Neural progenitor cell (in vitro differentiated cells): ENCODE data around the gene OPCML.

Source experiments
- EZH2phosphoT487 ChIP-seq: fragments of 200-600 bp; sonication (generic); IDR thresholded peaks from 2 replicates; pipeline ENCODE4 v1.6.1; 2017; ENCODE audit warnings: antibody characterized with exemption
- TF ChIP-seq, protein P1 (sequence below): fragments of 200-600 bp; sonication (generic); IDR thresholded peaks from 2 replicates; pipeline ENCODE4 v1.5.1; 2017; ENCODE audit warnings: antibody characterized with exemption, mild to moderate bottlenecking

DNA sequence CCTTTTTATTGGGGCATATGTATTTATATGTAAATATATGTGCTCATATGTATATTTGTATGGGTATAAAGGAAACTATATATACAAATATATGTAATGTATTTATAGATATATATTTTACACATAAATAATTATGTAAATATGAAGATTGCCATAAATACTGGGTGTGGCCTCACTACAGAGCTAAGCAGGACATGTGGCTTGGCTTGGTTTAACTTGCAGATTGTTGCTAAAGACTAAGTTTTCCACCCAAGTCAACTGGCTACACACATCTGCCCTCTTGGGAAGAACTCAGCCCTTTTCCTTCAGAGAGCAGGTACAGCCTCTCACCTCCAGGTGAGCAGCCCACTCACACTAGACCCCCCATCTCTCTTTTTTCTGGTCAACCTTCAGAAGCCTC lies 315.5 kb downstream of the OPCML start:
- TF ChIP-seq, protein P1, sequence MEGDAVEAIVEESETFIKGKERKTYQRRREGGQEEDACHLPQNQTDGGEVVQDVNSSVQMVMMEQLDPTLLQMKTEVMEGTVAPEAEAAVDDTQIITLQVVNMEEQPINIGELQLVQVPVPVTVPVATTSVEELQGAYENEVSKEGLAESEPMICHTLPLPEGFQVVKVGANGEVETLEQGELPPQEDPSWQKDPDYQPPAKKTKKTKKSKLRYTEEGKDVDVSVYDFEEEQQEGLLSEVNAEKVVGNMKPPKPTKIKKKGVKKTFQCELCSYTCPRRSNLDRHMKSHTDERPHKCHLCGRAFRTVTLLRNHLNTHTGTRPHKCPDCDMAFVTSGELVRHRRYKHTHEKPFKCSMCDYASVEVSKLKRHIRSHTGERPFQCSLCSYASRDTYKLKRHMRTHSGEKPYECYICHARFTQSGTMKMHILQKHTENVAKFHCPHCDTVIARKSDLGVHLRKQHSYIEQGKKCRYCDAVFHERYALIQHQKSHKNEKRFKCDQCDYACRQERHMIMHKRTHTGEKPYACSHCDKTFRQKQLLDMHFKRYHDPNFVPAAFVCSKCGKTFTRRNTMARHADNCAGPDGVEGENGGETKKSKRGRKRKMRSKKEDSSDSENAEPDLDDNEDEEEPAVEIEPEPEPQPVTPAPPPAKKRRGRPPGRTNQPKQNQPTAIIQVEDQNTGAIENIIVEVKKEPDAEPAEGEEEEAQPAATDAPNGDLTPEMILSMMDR: no peak
- no peak for TF ChIP-seq EZH2phosphoT487
